HCT116 (cell line): Measurements from ENCODE around the gene APOL5. TPM values are rescaled to one million over a fixed set of nuclear protein-coding genes. Genes with fewer than 3 reads are reported as not detected.

Experiments used
- ATAC-seq: fragments of 200-7000 bp; cut with Tn5 transposase; 2 replicates; pipeline ENCODE4 v1.9.1; 2020; ENCODE audit warnings: mild to moderate bottlenecking, moderate library complexity
- BruUV-seq: library from RNA; stranded (reverse); fragments of 400-500 nt; replicated peaks from 2 replicates; lab custom pipeline; 2021; lab: Mats Ljungman, UMichigan
- CTCF ChIA-PET: fragments of 300-600 bp; sonication (Branson Sonifier 250); formaldehyde crosslinking; loops from one replicate; lab custom pipeline; 2021; ENCODE audit warnings: antibody characterized with exemption; lab: Charles Lee
- POLR2A ChIA-PET: fragments of 300-600, 350-600 bp; sonication (Branson Sonifier 250); formaldehyde crosslinking; loops from one replicate; lab custom pipeline; 2021; ENCODE audit warnings: antibody characterized with exemption; lab: Charles Lee
- RAD21 ChIA-PET, 2 experiments: fragments of 300-600 bp; sonication (Branson Sonifier 250); formaldehyde crosslinking; loops; one replicate each; lab custom pipeline; 2023; ENCODE audit warnings: low total read pairs in 2 of 2; ENCODE audit not compliant: uncharacterized antibody in 2 of 2, unreplicated experiment in 2 of 2, low non-redundant PET in 1 of 2; lab: Charles Lee
- DNase-seq: peaks from one replicate; pipeline ENCODE4 v3.0.0-alpha.2; 2010; ENCODE audit warnings: low read depth, low spot score
- H2AFZ ChIP-seq: fragments of 200-600 bp; shearing (Covaris generic), sonication (generic); 2 replicates; pipeline ENCODE4 v1.6.1; 2017; ENCODE audit warnings: low read depth, mixed run types, mixed read lengths, antibody characterized with exemption, low read length; ENCODE audit not compliant: poor library complexity, severe bottlenecking
- H3K27ac ChIP-seq: 2 replicates; pipeline ENCODE4 v1.5.1; 2012; ENCODE audit warnings: low read depth, low read length
- H3K27me3 ChIP-seq: fragments of 200-600 bp; sonication (generic); 2 replicates; pipeline ENCODE4 v1.6.1; 2016; ENCODE audit warnings: mixed run types, low read length, mixed read lengths; ENCODE audit not compliant: insufficient read depth
- H3K36me3 ChIP-seq, 2 experiments: fragments of 200-500 bp in 1 of 2; fragments of 200-600 bp in 1 of 2; sonication (Bioruptor generic) in 1 of 2; sonication (generic) in 1 of 2; 2 replicates each; pipeline versions ENCODE4 v1.5.1 to v1.6.1; 2014 to 2016; ENCODE audit warnings: low read length in 2 of 2, inconsistent platforms in 1 of 2, mixed read lengths in 1 of 2, mixed run types in 1 of 2; ENCODE audit not compliant: insufficient read depth in 2 of 2, control insufficient read depth in 1 of 2
- H3K4me1 ChIP-seq, 2 experiments: fragments of 200-600 bp in 1 of 2; sonication (generic) in 1 of 2; 2 replicates each; pipeline versions ENCODE4 v1.5.1 to v1.6.1; 2012 to 2017; ENCODE audit warnings: low read length in 2 of 2, inconsistent platforms in 1 of 2, mild to moderate bottlenecking in 1 of 2, mixed read lengths in 1 of 2, mixed run types in 1 of 2, moderate library complexity in 1 of 2; ENCODE audit not compliant: insufficient read depth in 2 of 2, control insufficient read depth in 1 of 2
- H3K4me2 ChIP-seq: fragments of 200-600 bp; sonication (generic); 2 replicates; pipeline ENCODE4 v1.6.1; 2017; ENCODE audit warnings: mixed run types, low read length, mixed read lengths
- H3K4me3 ChIP-seq, 2 experiments: fragments of 200-600 bp in 1 of 2; sonication (generic) in 1 of 2; replicated peaks in 1 of 2; 2 replicates each; pipeline ENCODE4 v1.5.1; 2011 to 2016; ENCODE audit warnings: low read length in 2 of 2, control low read depth in 1 of 2, low read depth in 1 of 2, mild to moderate bottlenecking in 1 of 2, mixed read lengths in 1 of 2, mixed run types in 1 of 2
- H3K79me2 ChIP-seq: fragments of 200-600 bp; sonication (generic); 2 replicates; pipeline ENCODE4 v1.6.1; 2017; ENCODE audit warnings: mild to moderate bottlenecking, mixed run types, low read length, moderate library complexity, mixed read lengths; ENCODE audit not compliant: insufficient read depth
- H3K9ac ChIP-seq: fragments of 200-600 bp; sonication (generic); 2 replicates; pipeline ENCODE4 v1.6.1; 2016; ENCODE audit warnings: low read length, mixed read lengths
- H3K9me2 ChIP-seq: fragments of 200-600 bp; sonication (generic), shearing (Covaris generic); 2 replicates; pipeline ENCODE4 v1.6.1; 2017; ENCODE audit warnings: mixed run types, mild to moderate bottlenecking, moderate library complexity; ENCODE audit not compliant: insufficient read depth
- H3K9me3 ChIP-seq, 2 experiments: fragments of 200-500 bp in 1 of 2; fragments of 200-600 bp in 1 of 2; sonication (Bioruptor generic) in 1 of 2; sonication (generic) in 1 of 2; 2 replicates each; pipeline ENCODE4 v1.6.1; 2014 to 2017; ENCODE audit warnings: low read length in 2 of 2, mixed read lengths in 2 of 2, inconsistent platforms in 1 of 2, low read depth in 1 of 2, mild to moderate bottlenecking in 1 of 2, mixed run types in 1 of 2, moderate library complexity in 1 of 2; ENCODE audit not compliant: control insufficient read depth in 1 of 2, insufficient read depth in 1 of 2
- H4K20me1 ChIP-seq: fragments of 200-600 bp; sonication (generic), shearing (Covaris generic); 2 replicates; pipeline ENCODE4 v1.6.1; 2017; ENCODE audit warnings: mixed run types, mild to moderate bottlenecking, moderate library complexity; ENCODE audit not compliant: insufficient read depth
- ATF3 ChIP-seq: IDR thresholded peaks from 2 replicates; pipeline ENCODE4 v1.6.1; 2012
- CBX3 ChIP-seq: IDR thresholded peaks from 2 replicates; pipeline ENCODE4 v1.6.1; 2012; ENCODE audit warnings: low read depth
- CEBPB ChIP-seq: IDR thresholded peaks from 2 replicates; pipeline ENCODE4 v1.6.1; 2012; ENCODE audit warnings: low read depth
- CTCF ChIP-seq, 3 experiments: fragments of 200-600 bp in 1 of 3; sonication (generic) in 1 of 3; IDR thresholded peaks in 2 of 3; conservative IDR thresholded peaks in 1 of 3; 2 replicates each; pipeline ENCODE4 v1.5.1; 2012 to 2017; ENCODE audit warnings: low read depth in 2 of 3, low read length in 2 of 3, antibody characterized with exemption in 1 of 3, borderline replicate concordance in 1 of 3, control low read depth in 1 of 3, mild to moderate bottlenecking in 1 of 3, mixed read lengths in 1 of 3, mixed run types in 1 of 3, moderate library complexity in 1 of 3; ENCODE audit not compliant: insufficient read depth in 1 of 3
- EGR1 ChIP-seq: IDR thresholded peaks from 2 replicates; pipeline ENCODE4 v1.6.1; 2012; ENCODE audit warnings: low read depth
- EZH2 ChIP-seq: fragments of 200-600 bp; sonication (generic); IDR thresholded peaks from 2 replicates; pipeline ENCODE4 v1.6.1; 2017; ENCODE audit warnings: antibody characterized with exemption, mixed run types
- EZH2phosphoT487 ChIP-seq: fragments of 200-600 bp; IDR thresholded peaks from 2 replicates; pipeline ENCODE4 v1.6.1; 2018; ENCODE audit warnings: antibody characterized with exemption, borderline replicate concordance
- MAX ChIP-seq: IDR thresholded peaks from 2 replicates; pipeline ENCODE4 v1.6.1; 2012
- SIN3A ChIP-seq: IDR thresholded peaks from 2 replicates; pipeline ENCODE4 v1.6.1; 2012; ENCODE audit warnings: low read depth
- SP1 ChIP-seq: IDR thresholded peaks from 2 replicates; pipeline ENCODE4 v1.6.1; 2012; ENCODE audit warnings: low read depth
- TCF7L2 ChIP-seq: IDR thresholded peaks from 2 replicates; pipeline ENCODE4 v1.7.0; 2011; ENCODE audit warnings: borderline replicate concordance, inconsistent platforms; ENCODE audit not compliant: insufficient read depth, insufficient read length; ENCODE audit errors: extremely low read depth
- ZBTB33 ChIP-seq: IDR thresholded peaks from 2 replicates; pipeline ENCODE4 v1.6.1; 2011; ENCODE audit warnings: mild to moderate bottlenecking, low read length, moderate library complexity; ENCODE audit not compliant: insufficient replicate concordance; ENCODE audit errors: extremely low read depth
- ZNF274 ChIP-seq: fragments of 200-500 bp; sonication (Bioruptor generic); IDR thresholded peaks from 2 replicates; pipeline ENCODE4 v1.6.1; 2014; ENCODE audit warnings: mild to moderate bottlenecking, low read depth, low read length, inconsistent platforms
- intact Hi-C: fragments of 100-400 bp; cut with micrococcal nuclease; formaldehyde crosslinking; loops from 2 replicates; pipeline ENCODE4 v1.10.0; 2022
- total RNA-seq: library from RNA; stranded (reverse); gene quantifications from one replicate; pipeline ENCODE4 v1.2.1, GENCODE V29; 2021; ENCODE audit not compliant: unreplicated experiment

The APOL5 gene
- total RNA-seq, 1 experiment from 2014 or later, result not detected

- intact Hi-C loops, result no loop called here
- H3K36me3 ChIP-seq, result no peaks in the 10 kb centered on the region
- no TSS peak for BruUV-seq
- no peaks in the 10 kb centered on the region for H3K4me1 ChIP-seq
- ChIA-PET CTCF (no interaction called here), RAD21 (no interaction called here), POLR2A (no interaction called here)
- no peak overlapping the region for H2AFZ ChIP-seq
- no peaks in the 10 kb centered on the region for H3K9me3 ChIP-seq
- no peak for TF ChIP-seq TCF7L2
- TF ChIP-seq EZH2phosphoT487, result no peak
- TF ChIP-seq CEBPB, result no peak
- no peaks in the 10 kb centered on the region for H3K79me2 ChIP-seq
- ATAC-seq (no peak), DNase-seq (no peak)
- H3K27me3 ChIP-seq, result no peaks in the 10 kb centered on the region
- no peak overlapping the region for H3K9ac ChIP-seq
- H3K9me2 ChIP-seq, result no peaks in the 10 kb centered on the region
- no peaks in the 10 kb centered on the region for H4K20me1 ChIP-seq
- no peak overlapping the region for H3K27ac ChIP-seq
- H3K4me2 ChIP-seq, result no peak overlapping the region
- H3K4me3 ChIP-seq, result no peak overlapping the region
Observed at GRCh38 chr22:35729309-35729698, 11.6 kb downstream of the APOL5 start.

GRCh38 chr22:35731321-35731720, 13.6 kb downstream of the APOL5 start:
- Histone ChIP-seq H3K27me3 (no peaks in the 10 kb centered on the region), H3K9me3 (no peaks in the 10 kb centered on the region), H3K79me2 (no peaks in the 10 kb centered on the region), H3K4me1 (no peaks in the 10 kb centered on the region), H4K20me1 (no peaks in the 10 kb centered on the region), H3K4me2 (no peak overlapping the region), H3K9me2 (no peaks in the 10 kb centered on the region), H2AFZ (no peak overlapping the region)
- DNase-seq, result no peak
- intact Hi-C loops, result no loop called here
- ChIA-PET CTCF (no interaction called here), RAD21 (no interaction called here), POLR2A (no interaction called here)
- BruUV-seq, result no TSS peak
- TF ChIP-seq CEBPB (no peak), ATF3 (no peak), EZH2 (no peak), EGR1 (no peak), MAX (no peak), SP1 (no peak), CTCF (IDR thresholded peaks at IDR 0.05 in 2 of 3, conservative IDR thresholded peaks at IDR 0.05 in 1 of 3; ENCODE audit: borderline replicate concordance in 1 of 3, insufficient read depth in 1 of 3, low read depth in 2 of 3, low read length in 2 of 3) (no peak), CBX3 (no peak), ZBTB33 (no peak), ZNF274 (no peak), SIN3A (no peak)
- TF ChIP-seq, all 23 proteins: peak for 0
- no peaks in the 10 kb centered on the region for H3K36me3 ChIP-seq
- H3K9ac ChIP-seq, result no peak overlapping the region
- H3K4me3 ChIP-seq, result no peak overlapping the region
- no peak for ATAC-seq
- H3K27ac ChIP-seq, result no peak overlapping the region
